SK-N-SH (cell line): ENCODE data around the gene UQCR10. TPM values are rescaled to one million over a fixed set of nuclear protein-coding genes. Genes with fewer than 3 reads are reported as not detected.
A peak's percentile ranks its signal among the peaks of the same experiment; 100 is the strongest.

Experiments
- CTCF ChIA-PET: fragments of 300-600, 350-600 bp; formaldehyde crosslinking; extraction: SDS; loops from one replicate; lab custom pipeline; 2021; lab: Yijun Ruan, JAX
- POLR2A ChIA-PET: fragments of 350-600 bp; sonication (Branson Sonifier 250); formaldehyde crosslinking; extraction: SDS; loops from one replicate; lab custom pipeline; 2020; ENCODE audit warnings: antibody characterized with exemption, inconsistent platforms; lab: Yijun Ruan, JAX
- DNase-seq: peaks from one replicate; pipeline ENCODE4 v3.0.0; 2012
- H2AFZ ChIP-seq: fragments of 200-600 bp; sonication (generic); 2 replicates; pipeline ENCODE4 v1.8.1; 2016; ENCODE audit warnings: antibody characterized with exemption, mild to moderate bottlenecking, low read depth
- H3F3A ChIP-seq: fragments of 200-600 bp; sonication (generic); replicated peaks from 2 replicates; pipeline ENCODE3; 2016; ENCODE audit warnings: antibody characterized with exemption, mild to moderate bottlenecking; ENCODE audit not compliant: insufficient read depth
- H3K27ac ChIP-seq, 2 experiments: fragments of 200-500 bp in 1 of 2; fragments of 200-600 bp in 1 of 2; sonication (Bioruptor generic) in 1 of 2; sonication (generic), shearing (Covaris generic) in 1 of 2; 2 replicates each; pipeline versions ENCODE4 v1.5.1 to v1.6.1; 2014 to 2016; ENCODE audit warnings: low read depth in 2 of 2, inconsistent platforms in 1 of 2, low read length in 1 of 2, mild to moderate bottlenecking in 1 of 2, mixed read lengths in 1 of 2
- H3K27me3 ChIP-seq: fragments of 200-600 bp; sonication (generic), shearing (Covaris generic); 2 replicates; pipeline ENCODE4 v1.6.1; 2016; ENCODE audit warnings: mixed run types; ENCODE audit not compliant: insufficient read depth
- H3K36me3 ChIP-seq, 2 experiments: fragments of 200-500 bp in 1 of 2; fragments of 200-600 bp in 1 of 2; sonication (Bioruptor generic) in 1 of 2; sonication (generic) in 1 of 2; replicated peaks in 1 of 2; 2 replicates each; pipeline versions ENCODE3 to v1.5.1; 2014 to 2016; ENCODE audit warnings: low read length in 1 of 2, mild to moderate bottlenecking in 1 of 2; ENCODE audit not compliant: insufficient read depth in 2 of 2, control insufficient read depth in 1 of 2
- H3K4me1 ChIP-seq, 2 experiments: fragments of 200-500 bp in 1 of 2; fragments of 200-600 bp in 1 of 2; sonication (Bioruptor generic) in 1 of 2; sonication (generic), shearing (Covaris generic) in 1 of 2; 2 replicates each; pipeline versions ENCODE4 v1.5.1 to v1.6.1; 2014 to 2016; ENCODE audit warnings: low read depth in 1 of 2, low read length in 1 of 2, mixed run types in 1 of 2; ENCODE audit not compliant: insufficient read depth in 2 of 2, control insufficient read depth in 1 of 2
- H3K4me2 ChIP-seq: fragments of 200-600 bp; sonication (generic), shearing (Covaris generic); 2 replicates; pipeline ENCODE4 v1.6.1; 2017; ENCODE audit warnings: mixed run types
- H3K4me3 ChIP-seq, 2 experiments: fragments of 200-500 bp in 1 of 2; fragments of 200-600 bp in 1 of 2; sonication (Bioruptor generic) in 1 of 2; sonication (generic), shearing (Covaris generic) in 1 of 2; 2 replicates each; pipeline versions ENCODE4 v1.5.1 to v1.8.1; 2014 to 2016; ENCODE audit warnings: low read depth in 2 of 2, inconsistent platforms in 1 of 2, low read length in 1 of 2, mild to moderate bottlenecking in 1 of 2, mixed read lengths in 1 of 2, moderate library complexity in 1 of 2
- H3K79me2 ChIP-seq: fragments of 200-600 bp; sonication (generic); 2 replicates; pipeline ENCODE4 v1.8.1; 2017; ENCODE audit warnings: mild to moderate bottlenecking; ENCODE audit not compliant: insufficient read depth
- H3K9ac ChIP-seq: fragments of 200-600 bp; sonication (generic); 2 replicates; pipeline ENCODE4 v1.6.1; 2017; ENCODE audit warnings: mixed run types
- H3K9me2 ChIP-seq: fragments of 200-600 bp; sonication (generic); 2 replicates; pipeline ENCODE4 v1.6.1; 2017; ENCODE audit warnings: mixed run types
- H3K9me3 ChIP-seq: fragments of 200-600 bp; sonication (generic); 2 replicates; pipeline ENCODE4 v1.6.1; 2017; ENCODE audit warnings: mixed run types, mild to moderate bottlenecking, moderate library complexity
- H4K20me1 ChIP-seq: fragments of 200-600 bp; sonication (generic); 2 replicates; pipeline ENCODE4 v1.6.1; 2017; ENCODE audit warnings: mild to moderate bottlenecking, mixed run types; ENCODE audit not compliant: insufficient read depth
- CHD2 ChIP-seq: fragments of 150-350 bp; IDR thresholded peaks from 2 replicates; pipeline ENCODE4 v1.6.1; 2018; ENCODE audit warnings: low read length; ENCODE audit not compliant: partially characterized antibody
- FOSL2 ChIP-seq: IDR thresholded peaks from 2 replicates; pipeline ENCODE4 v1.4.0; 2012; ENCODE audit warnings: low read depth, mild to moderate bottlenecking, moderate library complexity, borderline replicate concordance
- FOXJ3 ChIP-seq: sonication (generic); formaldehyde crosslinking; IDR thresholded peaks from 2 replicates; pipeline ENCODE4 v1.5.1; 2020; ENCODE audit warnings: mild to moderate bottlenecking, missing genetic modification reagents
- GABPA ChIP-seq: IDR thresholded peaks from 2 replicates; pipeline ENCODE4 v1.4.0; 2012; ENCODE audit warnings: low read depth, mild to moderate bottlenecking
- GATA2 ChIP-seq: sonication (generic); formaldehyde crosslinking; IDR thresholded peaks from 2 replicates; pipeline ENCODE4 v1.5.0; 2020; ENCODE audit warnings: mild to moderate bottlenecking, missing genetic modification reagents
- JUND ChIP-seq: IDR thresholded peaks from 2 replicates; pipeline ENCODE4 v1.4.0; 2012
- YY1 ChIP-seq: IDR thresholded peaks from 2 replicates; pipeline ENCODE4 v1.4.0; 2012; ENCODE audit warnings: low read depth, mild to moderate bottlenecking
- WGBS: methylation state at CpG from one replicate; pipeline ENCODE4 v1.1.6; 2017; ENCODE audit warnings: low lambda C conversion rate; 5-methylcytosine and 5-hydroxymethylcytosine counted together
- polyA plus RNA-seq, 3 experiments: library from polyadenylated mRNA; depleted of rRNA; stranded (reverse); fragments of >200 nt; gene quantifications; 2 replicates each; pipeline ENCODE4 v1.2.3, GENCODE V29; 2012
- TF ChIP-seq, protein P1 (sequence below): IDR thresholded peaks from 2 replicates; pipeline ENCODE4 v1.6.1; 2012; ENCODE audit warnings: mild to moderate bottlenecking, low read depth, low read length, moderate library complexity
- TF ChIP-seq, protein P2 (sequence below): fragments of 200-600 bp; sonication (generic); IDR thresholded peaks from 2 replicates; pipeline ENCODE4 v1.6.1; 2017; ENCODE audit warnings: antibody characterized with exemption, mild to moderate bottlenecking, moderate library complexity
- TF ChIP-seq, protein P3 (sequence below): IDR thresholded peaks from 2 replicates; pipeline ENCODE4 v1.4.0; 2012; ENCODE audit warnings: low read depth
- TF ChIP-seq, protein P4 (sequence below): fragments of 150-350 bp; IDR thresholded peaks from 2 replicates; pipeline ENCODE4 v1.6.1; 2016; ENCODE audit warnings: mild to moderate bottlenecking, low read depth, low read length
- TF ChIP-seq, protein P5 (sequence below): IDR thresholded peaks from 2 replicates; pipeline ENCODE4 v1.4.0; 2012; ENCODE audit warnings: low read depth, borderline replicate concordance

The UQCR10 gene
- polyA plus RNA-seq, 1 of the 3 experiments (the other 2 are of a cell fraction) = 248 TPM

DNA sequence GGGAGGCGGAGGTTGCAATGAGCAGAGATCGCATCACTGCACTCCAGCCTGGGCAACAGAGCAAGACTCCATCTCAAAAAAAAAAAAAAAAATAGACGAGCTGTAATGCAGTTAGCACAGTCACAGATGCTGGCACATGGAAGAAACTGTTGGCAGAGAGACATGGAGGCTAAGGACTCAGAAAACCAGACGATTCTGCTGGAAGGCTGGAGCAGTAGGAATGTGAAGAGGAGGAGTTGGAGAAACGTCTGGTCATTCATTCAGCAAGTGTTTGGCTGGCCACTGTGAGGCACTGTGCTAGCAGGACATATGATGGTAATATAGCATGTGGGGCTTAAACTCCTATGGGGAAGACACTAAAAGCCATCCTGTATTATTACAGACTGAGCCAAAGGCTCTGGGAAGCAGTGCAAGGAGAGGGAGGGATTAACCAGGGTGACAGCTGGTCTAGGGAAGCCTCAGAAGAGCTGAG, 5.0 kb downstream of the UQCR10 start (continued):
- TF ChIP-seq, protein P1, sequence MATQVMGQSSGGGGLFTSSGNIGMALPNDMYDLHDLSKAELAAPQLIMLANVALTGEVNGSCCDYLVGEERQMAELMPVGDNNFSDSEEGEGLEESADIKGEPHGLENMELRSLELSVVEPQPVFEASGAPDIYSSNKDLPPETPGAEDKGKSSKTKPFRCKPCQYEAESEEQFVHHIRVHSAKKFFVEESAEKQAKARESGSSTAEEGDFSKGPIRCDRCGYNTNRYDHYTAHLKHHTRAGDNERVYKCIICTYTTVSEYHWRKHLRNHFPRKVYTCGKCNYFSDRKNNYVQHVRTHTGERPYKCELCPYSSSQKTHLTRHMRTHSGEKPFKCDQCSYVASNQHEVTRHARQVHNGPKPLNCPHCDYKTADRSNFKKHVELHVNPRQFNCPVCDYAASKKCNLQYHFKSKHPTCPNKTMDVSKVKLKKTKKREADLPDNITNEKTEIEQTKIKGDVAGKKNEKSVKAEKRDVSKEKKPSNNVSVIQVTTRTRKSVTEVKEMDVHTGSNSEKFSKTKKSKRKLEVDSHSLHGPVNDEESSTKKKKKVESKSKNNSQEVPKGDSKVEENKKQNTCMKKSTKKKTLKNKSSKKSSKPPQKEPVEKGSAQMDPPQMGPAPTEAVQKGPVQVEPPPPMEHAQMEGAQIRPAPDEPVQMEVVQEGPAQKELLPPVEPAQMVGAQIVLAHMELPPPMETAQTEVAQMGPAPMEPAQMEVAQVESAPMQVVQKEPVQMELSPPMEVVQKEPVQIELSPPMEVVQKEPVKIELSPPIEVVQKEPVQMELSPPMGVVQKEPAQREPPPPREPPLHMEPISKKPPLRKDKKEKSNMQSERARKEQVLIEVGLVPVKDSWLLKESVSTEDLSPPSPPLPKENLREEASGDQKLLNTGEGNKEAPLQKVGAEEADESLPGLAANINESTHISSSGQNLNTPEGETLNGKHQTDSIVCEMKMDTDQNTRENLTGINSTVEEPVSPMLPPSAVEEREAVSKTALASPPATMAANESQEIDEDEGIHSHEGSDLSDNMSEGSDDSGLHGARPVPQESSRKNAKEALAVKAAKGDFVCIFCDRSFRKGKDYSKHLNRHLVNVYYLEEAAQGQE = no peak
- TF ChIP-seq CHD2 (no peak), GATA2 (no peak), GABPA (no peak), FOXJ3 (no peak)
- TF ChIP-seq, protein P2, sequence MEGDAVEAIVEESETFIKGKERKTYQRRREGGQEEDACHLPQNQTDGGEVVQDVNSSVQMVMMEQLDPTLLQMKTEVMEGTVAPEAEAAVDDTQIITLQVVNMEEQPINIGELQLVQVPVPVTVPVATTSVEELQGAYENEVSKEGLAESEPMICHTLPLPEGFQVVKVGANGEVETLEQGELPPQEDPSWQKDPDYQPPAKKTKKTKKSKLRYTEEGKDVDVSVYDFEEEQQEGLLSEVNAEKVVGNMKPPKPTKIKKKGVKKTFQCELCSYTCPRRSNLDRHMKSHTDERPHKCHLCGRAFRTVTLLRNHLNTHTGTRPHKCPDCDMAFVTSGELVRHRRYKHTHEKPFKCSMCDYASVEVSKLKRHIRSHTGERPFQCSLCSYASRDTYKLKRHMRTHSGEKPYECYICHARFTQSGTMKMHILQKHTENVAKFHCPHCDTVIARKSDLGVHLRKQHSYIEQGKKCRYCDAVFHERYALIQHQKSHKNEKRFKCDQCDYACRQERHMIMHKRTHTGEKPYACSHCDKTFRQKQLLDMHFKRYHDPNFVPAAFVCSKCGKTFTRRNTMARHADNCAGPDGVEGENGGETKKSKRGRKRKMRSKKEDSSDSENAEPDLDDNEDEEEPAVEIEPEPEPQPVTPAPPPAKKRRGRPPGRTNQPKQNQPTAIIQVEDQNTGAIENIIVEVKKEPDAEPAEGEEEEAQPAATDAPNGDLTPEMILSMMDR = peak; percentile 70
- TF ChIP-seq, protein P3, sequence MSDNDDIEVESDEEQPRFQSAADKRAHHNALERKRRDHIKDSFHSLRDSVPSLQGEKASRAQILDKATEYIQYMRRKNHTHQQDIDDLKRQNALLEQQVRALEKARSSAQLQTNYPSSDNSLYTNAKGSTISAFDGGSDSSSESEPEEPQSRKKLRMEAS = no peak
- TF ChIP-seq, protein P4, sequence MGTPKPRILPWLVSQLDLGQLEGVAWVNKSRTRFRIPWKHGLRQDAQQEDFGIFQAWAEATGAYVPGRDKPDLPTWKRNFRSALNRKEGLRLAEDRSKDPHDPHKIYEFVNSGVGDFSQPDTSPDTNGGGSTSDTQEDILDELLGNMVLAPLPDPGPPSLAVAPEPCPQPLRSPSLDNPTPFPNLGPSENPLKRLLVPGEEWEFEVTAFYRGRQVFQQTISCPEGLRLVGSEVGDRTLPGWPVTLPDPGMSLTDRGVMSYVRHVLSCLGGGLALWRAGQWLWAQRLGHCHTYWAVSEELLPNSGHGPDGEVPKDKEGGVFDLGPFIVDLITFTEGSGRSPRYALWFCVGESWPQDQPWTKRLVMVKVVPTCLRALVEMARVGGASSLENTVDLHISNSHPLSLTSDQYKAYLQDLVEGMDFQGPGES = no peak
- TF ChIP-seq, protein P5, sequence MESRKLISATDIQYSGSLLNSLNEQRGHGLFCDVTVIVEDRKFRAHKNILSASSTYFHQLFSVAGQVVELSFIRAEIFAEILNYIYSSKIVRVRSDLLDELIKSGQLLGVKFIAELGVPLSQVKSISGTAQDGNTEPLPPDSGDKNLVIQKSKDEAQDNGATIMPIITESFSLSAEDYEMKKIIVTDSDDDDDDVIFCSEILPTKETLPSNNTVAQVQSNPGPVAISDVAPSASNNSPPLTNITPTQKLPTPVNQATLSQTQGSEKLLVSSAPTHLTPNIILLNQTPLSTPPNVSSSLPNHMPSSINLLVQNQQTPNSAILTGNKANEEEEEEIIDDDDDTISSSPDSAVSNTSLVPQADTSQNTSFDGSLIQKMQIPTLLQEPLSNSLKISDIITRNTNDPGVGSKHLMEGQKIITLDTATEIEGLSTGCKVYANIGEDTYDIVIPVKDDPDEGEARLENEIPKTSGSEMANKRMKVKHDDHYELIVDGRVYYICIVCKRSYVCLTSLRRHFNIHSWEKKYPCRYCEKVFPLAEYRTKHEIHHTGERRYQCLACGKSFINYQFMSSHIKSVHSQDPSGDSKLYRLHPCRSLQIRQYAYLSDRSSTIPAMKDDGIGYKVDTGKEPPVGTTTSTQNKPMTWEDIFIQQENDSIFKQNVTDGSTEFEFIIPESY = no peak
- TF ChIP-seq, all 33 proteins: peak for 3

DNA sequence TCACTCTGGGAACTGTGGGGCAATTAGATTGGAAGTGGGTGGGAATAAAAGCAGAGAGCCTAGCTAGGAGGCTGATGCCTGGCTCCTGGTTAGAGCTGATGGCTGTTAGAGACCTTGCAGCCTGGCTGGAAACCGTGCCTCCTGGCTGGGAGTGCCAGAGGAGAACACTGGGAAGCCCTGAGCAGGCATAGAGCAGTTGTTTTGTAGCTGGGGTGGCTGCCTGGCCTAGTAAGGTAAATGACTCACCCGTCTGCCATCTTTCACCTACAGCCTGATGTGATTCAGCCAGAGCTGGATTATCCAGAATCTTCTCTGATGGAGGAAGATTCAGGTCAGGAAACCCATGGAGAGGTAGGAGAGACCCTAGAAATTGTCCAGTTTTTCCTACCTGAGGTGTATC, 6.1 kb downstream of the UQCR10 start:
- ChIA-PET POLR2A (interaction anchor here (0.7 kb wide), 1 partner anchor 12 kb away, joined by 3 read pairs; no protein-coding TSS in a partner anchor), CTCF (interaction anchor here (0.6 to 2.6 kb wide), 8 partner anchors 17 to 316 kb away, joined by 3 to 13 read pairs (median 3); no protein-coding TSS in a partner anchor)
- H3F3A ChIP-seq = peaks cover 5% of the 10 kb centered on the region
- TF ChIP-seq JUND = no peak; the same call in 1 of the 2 replicates
- TF ChIP-seq YY1 = peak; percentile 59; the same call in 1 of the 2 replicates
- TF ChIP-seq FOSL2 = peak; percentile 77; the same call in 1 of the 2 replicates
- H3K27me3 ChIP-seq = no peaks in the 10 kb centered on the region
- H3K4me2 ChIP-seq = no peak overlapping the region
- H3K9me3 ChIP-seq = no peaks in the 10 kb centered on the region
- no peak overlapping the region for H3K9ac ChIP-seq
- H3K4me1 ChIP-seq = peaks cover 2 to 4% of the 10 kb centered on the region in 2 experiments; a peak in 2 of 4 replicates
- no peaks in the 10 kb centered on the region for H3K9me2 ChIP-seq
- H2AFZ ChIP-seq = no peak overlapping the region; the same call in 1 of the 2 replicates
- 53% methylated on average over 2 of the region's 2 CpGs for WGBS
- H3K79me2 ChIP-seq = peaks cover 18% of the 10 kb centered on the region
- no peaks in the 10 kb centered on the region for H4K20me1 ChIP-seq
- no peak overlapping the region for H3K4me3 ChIP-seq
- peaks cover 10 to 25% of the 10 kb centered on the region in 2 experiments for H3K36me3 ChIP-seq
- peak overlapping the region in 1 of 2 experiments; percentile 29; a peak in 2 of 4 replicates for H3K27ac ChIP-seq
- DNase-seq = no peak
